ENCODE data around the gene LYSET. TPM values are rescaled to one million over a fixed set of nuclear protein-coding genes. Genes with fewer than 3 reads are reported as not detected.
"Not testable (repeated sequence)": the region's sequence is repeated elsewhere in the genome, so short reads cannot be mapped to it uniquely, and the experiment has no call there.

The LYSET gene
- total RNA-seq, 4 donors from 2014 or later, result 6.5 to 11.7 (median 9.3) TPM

- Histone ChIP-seq H3K27me3 (no peaks in the 10 kb centered on the region), H3K4me1 (peaks cover 0 to 17% (median 0%) of the 10 kb centered on the region in 4 donors), H3K27ac (no peak overlapping the region), H3K4me3 (no peak overlapping the region), H3K9me3 (no peaks in the 10 kb centered on the region), H3K36me3 (peaks cover 0 to 41% (median 3%) of the 10 kb centered on the region in 3 donors)
- WGBS, 2 donors, result 94 to 95% methylated on average over 16 of the region's 16 CpGs
- DNase-seq (ENCODE audit: low spot score in 2 of 2), result no peak
- TF ChIP-seq, protein P1, sequence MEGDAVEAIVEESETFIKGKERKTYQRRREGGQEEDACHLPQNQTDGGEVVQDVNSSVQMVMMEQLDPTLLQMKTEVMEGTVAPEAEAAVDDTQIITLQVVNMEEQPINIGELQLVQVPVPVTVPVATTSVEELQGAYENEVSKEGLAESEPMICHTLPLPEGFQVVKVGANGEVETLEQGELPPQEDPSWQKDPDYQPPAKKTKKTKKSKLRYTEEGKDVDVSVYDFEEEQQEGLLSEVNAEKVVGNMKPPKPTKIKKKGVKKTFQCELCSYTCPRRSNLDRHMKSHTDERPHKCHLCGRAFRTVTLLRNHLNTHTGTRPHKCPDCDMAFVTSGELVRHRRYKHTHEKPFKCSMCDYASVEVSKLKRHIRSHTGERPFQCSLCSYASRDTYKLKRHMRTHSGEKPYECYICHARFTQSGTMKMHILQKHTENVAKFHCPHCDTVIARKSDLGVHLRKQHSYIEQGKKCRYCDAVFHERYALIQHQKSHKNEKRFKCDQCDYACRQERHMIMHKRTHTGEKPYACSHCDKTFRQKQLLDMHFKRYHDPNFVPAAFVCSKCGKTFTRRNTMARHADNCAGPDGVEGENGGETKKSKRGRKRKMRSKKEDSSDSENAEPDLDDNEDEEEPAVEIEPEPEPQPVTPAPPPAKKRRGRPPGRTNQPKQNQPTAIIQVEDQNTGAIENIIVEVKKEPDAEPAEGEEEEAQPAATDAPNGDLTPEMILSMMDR (IDR thresholded peaks at IDR 0.05), result no peak
- no peak for TF ChIP-seq POLR2A (IDR thresholded peaks at IDR 0.05)
- TF ChIP-seq EP300 (IDR thresholded peaks at IDR 0.05), result no peak
These were observed 45.4 kb downstream of the LYSET start for GRCh38 chr14:93230539-93230938.

DNA sequence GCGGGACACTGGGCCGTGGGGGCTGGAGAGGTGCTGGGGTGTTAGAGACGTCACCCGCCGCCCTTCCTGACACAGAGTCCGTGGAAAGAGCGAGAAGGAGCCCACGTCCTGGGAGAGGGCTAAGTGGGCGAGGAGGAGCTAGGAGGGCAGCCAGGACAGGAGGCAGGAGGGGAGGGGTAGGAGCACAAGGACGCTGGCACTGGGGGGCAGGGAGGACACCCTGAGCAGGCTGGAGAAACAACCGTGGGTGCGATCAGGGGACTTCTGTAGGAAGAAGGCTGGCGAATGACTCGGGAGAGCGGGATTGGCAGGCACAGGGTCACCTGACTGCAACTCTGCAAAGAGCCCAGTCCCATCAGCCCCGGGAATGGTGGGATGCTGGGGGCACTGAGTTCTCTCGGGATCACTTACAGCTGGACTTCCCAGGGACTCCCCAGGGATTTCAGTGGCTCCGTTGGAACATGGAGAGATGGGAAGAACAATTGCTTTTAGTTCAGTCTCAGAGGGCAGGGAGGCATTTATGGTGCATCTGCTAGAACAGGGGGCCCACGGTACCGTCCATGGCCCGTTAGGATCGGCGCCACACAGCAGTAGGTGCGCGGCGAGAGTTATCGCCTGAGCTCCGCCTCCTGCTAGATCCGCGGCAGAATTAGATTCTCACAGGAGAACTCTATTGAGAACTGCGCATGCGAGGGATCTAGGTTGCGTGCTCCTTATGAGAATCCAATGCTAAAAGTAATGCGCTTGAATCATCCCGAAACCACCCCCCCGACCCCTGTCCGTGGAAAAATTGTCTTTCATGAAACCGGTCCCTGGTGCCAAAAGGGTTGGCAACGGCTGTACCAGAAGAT is 46.2 kb downstream of the LYSET start:
- WGBS, 2 donors, result 30 to 41% methylated on average over 37 to 39 of the region's 39 CpGs
- DNase-seq (ENCODE audit: low spot score in 2 of 2), result no peak

DNA sequence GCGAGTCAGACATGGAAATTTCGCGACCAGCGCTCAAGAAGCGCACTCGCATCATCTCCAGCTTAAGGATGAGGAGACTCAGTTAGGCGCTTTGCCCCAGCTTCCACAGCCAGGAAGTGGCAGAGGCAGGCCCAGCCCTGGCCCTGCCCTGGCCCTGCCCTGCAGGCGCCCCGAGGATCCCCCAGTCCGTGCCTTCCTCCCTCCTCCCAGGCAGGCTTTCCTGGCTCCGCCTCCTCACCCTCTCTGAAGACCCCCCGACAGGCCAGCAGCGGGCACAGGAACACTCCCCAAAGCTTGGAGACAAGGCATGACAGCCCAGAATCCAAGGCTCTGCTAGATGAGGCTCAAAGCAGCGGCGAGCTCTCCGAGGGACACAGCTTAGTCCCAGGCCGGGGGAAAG is 47.0 kb downstream of the LYSET start:
- no peak overlapping the region for H3K4me3 ChIP-seq
- TF ChIP-seq, protein P1 (IDR thresholded peaks at IDR 0.05), result no peak
- TF ChIP-seq POLR2A (IDR thresholded peaks at IDR 0.05) (no peak), EP300 (IDR thresholded peaks at IDR 0.05) (no peak)
- no peak overlapping the region for H3K27ac ChIP-seq
- peaks cover 0 to 26% (median 3%) of the 10 kb centered on the region in 3 donors for H3K36me3 ChIP-seq
- no peaks in the 10 kb centered on the region for H3K9me3 ChIP-seq
- H3K27me3 ChIP-seq, result no peaks in the 10 kb centered on the region
- peaks cover 0 to 17% (median 0%) of the 10 kb centered on the region in 4 donors for H3K4me1 ChIP-seq
- DNase-seq (ENCODE audit: low spot score in 2 of 2), result no peak
- 59 to 71% methylated on average over 17 of the region's 17 CpGs for WGBS, 2 donors

More for the DNA sequence above, 46.2 kb downstream of the LYSET start:
- peaks cover 0 to 17% (median 0%) of the 10 kb centered on the region in 4 donors for H3K4me1 ChIP-seq
- TF ChIP-seq POLR2A (IDR thresholded peaks at IDR 0.05), result no peak
- TF ChIP-seq, protein P1 (IDR thresholded peaks at IDR 0.05), result no peak
- TF ChIP-seq EP300 (IDR thresholded peaks at IDR 0.05), result no peak
- H3K27ac ChIP-seq, result no peak overlapping the region
- no peaks in the 10 kb centered on the region for H3K27me3 ChIP-seq
- H3K36me3 ChIP-seq, result peaks cover 0 to 32% (median 3%) of the 10 kb centered on the region in 3 donors
- H3K9me3 ChIP-seq, result no peaks in the 10 kb centered on the region
- H3K4me3 ChIP-seq, result peak overlapping the region in 3 of 4 donors; percentile 31 to 48 (median 36)

DNA sequence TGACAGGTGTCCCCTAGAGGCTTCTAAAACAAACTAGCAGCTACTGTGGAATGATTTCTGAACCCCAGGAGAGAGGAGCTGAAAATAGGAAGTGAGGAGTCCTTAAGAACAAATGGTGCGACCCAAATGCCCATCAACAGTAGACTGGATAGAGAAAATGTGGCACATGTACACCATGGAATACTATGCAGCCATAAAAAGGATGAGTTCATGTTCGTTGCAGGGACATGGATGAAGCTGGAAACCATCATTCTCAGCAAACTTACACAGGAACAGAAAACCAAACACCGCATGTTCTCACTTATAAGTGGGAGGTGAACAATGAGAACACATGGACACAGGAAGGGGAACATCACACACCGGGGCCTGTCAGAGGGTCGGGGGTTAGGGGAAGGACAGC is 48.0 kb downstream of the LYSET start:
- not testable (repeated sequence) for H3K27ac ChIP-seq; H3K27me3 ChIP-seq; H3K9me3 ChIP-seq; H3K4me3 ChIP-seq; DNase-seq (ENCODE audit: low spot score in 2 of 2)
- H3K4me1 ChIP-seq, result peaks cover 0 to 17% (median 0%) of the 10 kb centered on the region in 4 donors
- WGBS, 2 donors, result 83 to 89% methylated on average over 5 of the region's 5 CpGs
- peaks cover 0 to 16% (median under 1%) of the 10 kb centered on the region in 3 donors for H3K36me3 ChIP-seq

GRCh38 chr14:93234798-93235197 is 49.7 kb downstream of the LYSET start:
- Histone ChIP-seq H3K27me3 (no peaks in the 10 kb centered on the region), H3K4me1 (peaks cover 0 to 17% (median 0%) of the 10 kb centered on the region in 4 donors), H3K4me3 (no peak overlapping the region), H3K9me3 (no peaks in the 10 kb centered on the region), H3K36me3 (peaks cover 0 to 5% (median 0%) of the 10 kb centered on the region in 3 donors), H3K27ac (no peak overlapping the region)
- no peak for DNase-seq (ENCODE audit: low spot score in 2 of 2)
- WGBS, 2 donors, result 54 to 56% methylated on average over 10 of the region's 10 CpGs
- no peak for TF ChIP-seq EP300 (IDR thresholded peaks at IDR 0.05)
- TF ChIP-seq POLR2A (IDR thresholded peaks at IDR 0.05), result no peak
- TF ChIP-seq, protein P1 (IDR thresholded peaks at IDR 0.05), result no peak

Other genes with a start within 250 kb of the LYSET start
- 100 to 1,000 TPM in 1 of 4 donors, 10 to 100 TPM in 3; 67.4 to 121 (median 92.5) TPM for gene ITPK1, start 69.4 kb upstream of the LYSET start, total RNA-seq
- 10 to 100 TPM; 21.8 to 29.3 (median 23.4) TPM for gene MOAP1, start 420 bp upstream of the LYSET start, total RNA-seq
- gene GON7, start 21.7 kb downstream of the LYSET start, total RNA-seq, result 10 to 100 TPM in 3 of 4 donors, 1 to 10 TPM in 1; 7.5 to 23.4 (median 13.2) TPM
- 10 to 100 TPM; 20.2 to 40.2 (median 24.5) TPM for gene UBR7, start 21.9 kb downstream of the LYSET start, total RNA-seq
- gene BTBD7, start 147.7 kb downstream of the LYSET start, total RNA-seq, result 10 to 100 TPM; 20.1 to 27.8 (median 23.2) TPM
- not detected for gene COX8C, start 161.9 kb downstream of the LYSET start, total RNA-seq
- gene UNC79, start 245.6 kb downstream of the LYSET start, total RNA-seq, result 1 to 10 TPM in 1 of 4 donors, under 1 TPM in 2, not detected in 1; under 0.01 to 1.3 (median 0.21) TPM

Measured in tibial nerve (tissue), 4 donors.